OCI-LY1 (cell line): ENCODE results near the gene ARHGAP6.

Experiments used
- CTCF ChIP-seq: fragments of 200-600 bp; sonication (generic), shearing (Covaris generic); IDR thresholded peaks from 2 replicates; pipeline ENCODE4 v1.5.1; 2017; ENCODE audit warnings: mild to moderate bottlenecking, antibody characterized with exemption, low read length, moderate library complexity, mixed read lengths
- EZH2 ChIP-seq: fragments of 200-600 bp; sonication (generic), shearing (Covaris generic); IDR thresholded peaks from 2 replicates; pipeline ENCODE4 v1.8.0; 2017; ENCODE audit warnings: borderline replicate concordance, mixed run types, mild to moderate bottlenecking, antibody characterized with exemption, low read length, moderate library complexity, mixed read lengths

- no peak for TF ChIP-seq CTCF
- no peak for TF ChIP-seq EZH2
These were observed 230.2 kb downstream of the ARHGAP6 start for GRCh38 chrX:11435568-11435967.
